Measurements from ENCODE around the gene INSYN2B.

Gene INSYN2B

DNA sequence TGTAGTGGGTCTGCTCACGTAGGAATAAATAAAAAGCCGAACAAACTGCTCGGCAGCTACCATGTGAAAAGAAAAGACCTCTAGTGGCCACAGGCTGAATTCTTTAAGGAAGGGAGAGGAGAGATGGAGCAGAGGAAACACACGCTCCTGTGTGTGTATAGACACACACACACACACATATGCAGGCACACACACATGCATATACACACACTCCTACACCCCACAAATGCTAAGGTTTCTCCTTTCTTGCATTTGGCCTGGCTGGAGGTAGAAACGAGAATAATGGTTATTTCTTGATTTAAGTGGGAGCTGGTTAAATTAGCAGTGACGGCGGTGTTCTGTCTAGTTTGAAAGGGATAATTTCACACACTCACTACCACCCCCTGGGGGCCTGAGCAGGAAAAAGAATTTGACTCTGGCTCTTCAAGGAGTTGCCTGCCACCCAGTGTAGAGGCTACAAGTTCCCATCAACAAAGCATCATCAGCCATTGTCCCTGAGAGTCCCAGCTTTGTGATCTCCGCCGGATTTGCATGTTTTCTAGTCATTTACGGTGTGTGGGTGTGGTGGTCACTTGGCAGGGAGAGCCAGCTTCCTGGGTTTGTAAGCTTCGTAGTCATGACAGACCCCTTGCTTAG, at the start of gene INSYN2B:
Gene INSYN2B (minus strand): TSS at position 78 of the 636 bp plus-strand sequence. CDS start 96,597 bp downstream, outside the sequence.
- peak; percentile 82 for DNase-seq (ENCODE audit: low spot score)

DNA sequence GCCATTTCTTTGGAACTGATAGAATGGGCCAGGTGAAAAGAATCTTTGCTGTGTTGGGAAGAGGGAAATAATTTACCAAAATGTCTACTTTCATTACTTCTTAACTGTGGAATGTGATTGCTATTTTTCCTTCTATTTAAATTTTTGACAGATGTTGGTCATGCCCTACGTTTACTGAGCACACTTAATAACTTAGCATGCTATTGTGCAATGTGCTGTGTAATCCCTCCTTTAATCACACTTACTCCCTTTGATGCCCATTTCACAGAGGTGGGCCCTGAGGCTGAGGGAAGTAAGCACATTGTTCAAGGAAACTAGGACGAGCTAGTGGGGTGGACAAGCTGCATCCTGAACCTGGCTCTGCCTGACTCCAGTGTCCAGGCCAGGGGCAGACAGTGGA, 47.8 kb upstream of the INSYN2B start:
- no peak for DNase-seq (ENCODE audit: low spot score)

DNA sequence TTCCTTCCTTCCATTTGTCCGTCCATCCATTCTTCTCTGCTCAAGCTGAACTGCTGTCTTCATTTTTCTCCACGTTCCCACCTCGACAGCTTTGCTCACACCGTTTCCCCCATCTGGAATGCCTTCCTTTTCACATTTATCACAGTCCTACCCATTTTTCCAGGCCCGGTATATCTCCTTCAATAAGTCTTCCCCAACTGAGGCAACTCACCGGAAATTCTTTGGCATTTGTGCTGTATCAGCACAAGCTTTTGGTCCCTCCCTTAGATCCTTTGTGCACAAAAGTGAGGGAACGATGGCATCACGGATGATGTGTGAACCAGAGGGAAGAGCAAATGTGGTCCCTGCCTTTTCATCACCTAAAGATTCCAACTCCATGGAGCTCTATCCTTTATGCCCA, 45.6 kb upstream of the INSYN2B start:
- no peak for DNase-seq (ENCODE audit: low spot score)

DNA sequence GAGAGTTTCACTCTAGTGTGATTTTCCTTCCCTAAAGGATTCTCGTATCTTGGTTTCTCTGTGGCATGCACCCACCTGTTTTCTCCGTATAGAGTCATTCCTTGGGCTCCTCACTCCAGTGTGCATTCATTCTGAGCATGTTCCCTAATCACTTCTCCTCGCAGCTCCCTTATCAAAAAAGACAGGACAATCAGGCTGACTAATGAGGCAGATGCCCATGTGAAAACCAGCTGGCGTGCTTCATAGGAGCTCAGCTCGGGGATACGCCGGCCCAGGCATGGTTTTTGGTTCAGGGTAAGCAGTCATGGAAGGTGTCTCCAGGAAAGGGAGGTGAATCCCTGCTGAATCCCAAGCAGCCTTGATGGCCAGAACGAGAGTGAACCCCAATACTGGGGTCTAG, 41.2 kb upstream of the INSYN2B start:
- no peak for DNase-seq (ENCODE audit: low spot score)

DNA sequence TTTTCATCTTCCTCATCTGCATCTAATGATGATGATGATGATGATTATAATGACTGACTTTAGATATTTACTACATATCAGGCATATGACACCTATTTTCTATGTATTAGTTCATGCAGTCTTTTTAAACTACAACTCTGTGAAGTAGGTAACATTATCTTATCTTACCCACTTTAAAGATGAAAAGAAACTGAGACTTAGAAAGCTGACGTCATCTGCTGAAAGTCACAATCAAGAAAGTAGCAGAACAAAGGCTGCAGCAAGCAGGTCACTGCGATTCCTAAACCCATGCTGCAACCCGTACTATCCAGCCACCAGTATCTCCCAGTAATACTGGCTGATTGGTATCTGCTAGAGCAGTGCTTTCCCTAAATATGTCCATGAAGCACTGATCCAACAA, 40.1 kb upstream of the INSYN2B start:
- DNase-seq (ENCODE audit: low spot score), result no peak

DNA sequence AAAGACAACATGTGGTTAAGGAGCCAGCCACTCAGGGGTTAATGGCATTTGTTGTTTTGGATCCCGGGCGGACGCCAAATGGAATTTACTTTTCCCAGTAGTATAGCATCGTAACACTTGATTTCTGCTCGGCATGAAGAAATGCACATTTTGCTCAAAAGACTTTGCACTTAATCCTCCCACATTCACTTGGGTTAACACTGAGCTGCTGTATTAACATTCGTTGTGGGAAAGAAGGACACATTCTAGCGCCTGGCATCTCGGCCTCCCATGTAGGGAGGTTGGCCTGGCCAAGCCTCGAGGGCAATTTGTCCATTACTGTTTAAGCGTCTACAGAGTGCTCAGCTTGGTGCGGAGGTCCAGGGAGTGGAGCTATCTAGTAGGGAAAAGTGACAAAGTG, 32.3 kb upstream of the INSYN2B start:
- DNase-seq (ENCODE audit: low spot score), result no peak

DNA sequence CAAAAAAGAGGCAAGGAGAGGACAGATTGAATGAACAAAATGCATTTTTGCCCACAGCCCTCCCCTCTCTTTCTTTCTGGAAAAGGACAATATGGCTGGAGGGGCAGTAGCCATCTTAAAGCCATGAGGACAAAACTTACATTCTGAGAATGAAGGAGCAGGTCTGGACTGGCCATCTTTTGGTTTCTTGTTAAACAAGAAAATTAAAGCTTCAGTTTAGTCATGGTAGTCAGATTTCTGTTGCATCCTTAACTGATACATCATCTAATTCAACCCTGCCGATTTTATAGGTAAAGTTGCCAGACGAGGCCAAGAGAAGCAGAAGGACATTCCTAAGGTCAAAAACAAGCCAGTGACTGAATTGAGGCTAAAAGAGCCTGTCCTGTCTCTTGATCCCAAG, 31.5 kb upstream of the INSYN2B start:
- DNase-seq (ENCODE audit: low spot score), result no peak

DNA sequence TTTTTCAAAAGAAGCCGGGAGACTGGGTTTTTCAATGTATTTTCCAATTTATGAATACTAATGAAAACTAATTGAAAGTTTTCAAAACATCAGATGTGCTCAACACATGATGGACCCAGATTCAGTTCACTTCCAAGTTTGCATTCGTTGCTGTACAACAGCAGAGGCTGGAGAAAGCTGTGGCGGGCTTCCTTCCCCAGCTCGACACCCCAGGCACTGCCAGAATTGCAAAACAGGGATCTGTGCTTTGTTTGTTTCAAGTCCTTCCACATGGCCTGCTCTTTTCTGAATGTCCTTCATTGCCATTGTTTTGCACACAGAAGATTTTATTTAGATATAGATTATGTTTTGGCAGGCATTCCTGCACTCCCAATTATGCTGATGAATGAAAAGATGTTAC, 30.3 kb upstream of the INSYN2B start:
- DNase-seq (ENCODE audit: low spot score), result no peak

DNA sequence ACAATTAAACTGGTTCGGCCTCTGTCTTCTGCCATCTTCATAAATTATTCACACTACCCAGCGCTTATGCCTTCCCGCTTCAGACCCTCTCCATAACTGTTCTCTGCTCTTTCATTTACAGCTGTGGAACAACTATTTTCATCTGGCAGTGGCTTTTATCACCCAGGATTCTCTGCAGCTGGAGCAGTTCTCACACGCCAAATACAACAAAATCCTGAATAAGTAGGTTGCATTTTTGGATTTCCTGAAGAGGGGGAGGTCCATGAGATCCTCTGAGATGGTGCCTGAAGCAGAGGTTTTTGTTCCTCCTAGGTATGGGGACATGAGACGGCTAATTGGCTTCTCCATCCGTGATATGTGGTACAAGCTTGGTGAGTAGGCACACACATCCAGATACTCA, 28.1 kb upstream of the INSYN2B start:
- DNase-seq (ENCODE audit: low spot score), result no peak

DNA sequence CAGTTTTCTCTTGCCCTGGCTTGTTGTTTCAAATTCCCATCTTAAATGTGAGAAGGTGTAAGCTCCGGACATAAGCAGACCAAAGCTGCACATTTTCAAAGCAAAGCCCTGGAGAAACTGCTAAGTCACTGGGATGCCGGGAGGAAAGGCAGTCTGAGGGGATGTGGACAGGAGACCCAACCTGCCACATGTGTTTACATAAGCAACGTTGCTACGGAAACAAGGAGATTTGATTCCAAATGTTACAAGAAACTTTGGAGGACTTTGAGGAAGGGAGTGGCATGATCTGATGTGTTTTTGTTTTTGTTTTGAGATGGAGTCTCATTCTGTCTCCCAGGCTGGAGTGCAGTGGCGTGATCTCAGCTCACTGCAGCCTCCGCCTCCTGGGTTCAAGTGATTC, 25.7 kb upstream of the INSYN2B start:
- DNase-seq (ENCODE audit: low spot score), result no peak

DNA sequence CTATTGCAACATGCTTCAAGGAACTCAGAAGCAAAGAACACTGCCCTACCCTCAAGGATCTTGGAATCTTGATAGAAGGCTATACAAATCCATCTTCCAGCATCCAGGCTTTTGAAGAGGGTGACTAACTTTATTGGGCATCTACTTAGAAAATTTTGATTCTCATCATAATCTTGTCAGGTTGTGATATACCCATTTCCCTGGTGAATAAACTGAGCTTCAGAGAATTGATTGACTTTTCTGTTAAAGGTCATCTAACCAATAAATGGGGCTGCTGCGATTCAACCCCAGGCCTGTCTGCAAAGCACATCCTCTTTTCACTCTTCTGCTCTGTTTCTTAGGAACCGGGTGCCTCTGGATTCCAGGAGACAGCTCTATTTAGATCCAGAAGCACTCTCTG, 19.9 kb upstream of the INSYN2B start:
- no peak for DNase-seq (ENCODE audit: low spot score)

DNA sequence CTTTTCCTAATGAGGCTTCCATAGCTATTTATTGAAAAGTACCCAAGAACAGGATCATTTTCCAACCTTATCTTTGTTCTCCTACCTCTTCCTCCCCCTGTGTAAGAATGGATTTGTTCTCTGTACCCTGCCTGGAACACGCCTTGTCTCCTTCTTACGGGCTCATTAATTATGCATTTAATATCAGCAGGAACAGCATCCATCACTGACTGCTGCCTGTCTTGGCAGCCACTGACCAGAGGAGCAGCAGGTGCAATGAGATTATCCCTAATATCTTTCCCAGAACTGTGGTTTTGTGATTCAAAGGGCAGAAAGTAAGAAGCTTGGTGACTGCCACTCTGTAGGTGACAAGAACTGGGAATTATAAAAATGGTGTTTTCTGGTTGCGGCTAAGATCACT, 19.3 kb upstream of the INSYN2B start:
- no peak for DNase-seq (ENCODE audit: low spot score)

DNA sequence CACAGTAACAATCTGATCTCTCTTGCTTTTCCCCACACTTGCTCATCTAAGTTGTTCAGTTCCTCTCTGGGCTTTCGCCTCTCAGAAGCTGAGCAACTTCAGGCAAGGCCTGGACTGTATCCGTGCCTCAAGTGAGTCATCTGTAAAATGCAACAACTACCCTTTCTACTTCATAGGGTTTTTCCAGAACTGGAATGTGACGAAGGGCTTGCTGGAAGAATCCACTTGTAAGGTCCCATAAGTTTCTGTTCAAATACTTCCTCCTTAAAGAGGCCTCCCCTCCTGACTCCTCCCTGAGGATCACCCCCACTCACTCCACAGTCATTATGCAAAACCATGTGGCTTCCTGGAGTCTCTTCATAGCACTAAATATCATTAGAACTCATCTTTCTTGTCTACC, 17.5 kb upstream of the INSYN2B start:
- DNase-seq (ENCODE audit: low spot score), result no peak

DNA sequence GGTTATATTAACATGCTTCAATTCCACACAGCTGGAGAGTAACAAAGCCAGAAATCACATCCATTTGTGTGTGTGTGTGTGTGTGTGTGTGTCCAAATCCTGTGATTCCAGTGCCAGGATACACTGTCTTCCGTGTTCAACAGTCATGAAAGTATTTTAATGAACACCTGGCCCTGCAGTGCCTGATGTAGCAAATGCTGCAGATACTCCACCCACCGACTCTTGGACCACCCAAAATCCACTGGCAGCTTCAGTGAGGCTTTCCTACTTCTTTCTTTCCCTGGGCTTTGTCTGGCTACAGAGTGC, 13.1 kb upstream of the INSYN2B start:
- no peak for DNase-seq (ENCODE audit: low spot score)

DNA sequence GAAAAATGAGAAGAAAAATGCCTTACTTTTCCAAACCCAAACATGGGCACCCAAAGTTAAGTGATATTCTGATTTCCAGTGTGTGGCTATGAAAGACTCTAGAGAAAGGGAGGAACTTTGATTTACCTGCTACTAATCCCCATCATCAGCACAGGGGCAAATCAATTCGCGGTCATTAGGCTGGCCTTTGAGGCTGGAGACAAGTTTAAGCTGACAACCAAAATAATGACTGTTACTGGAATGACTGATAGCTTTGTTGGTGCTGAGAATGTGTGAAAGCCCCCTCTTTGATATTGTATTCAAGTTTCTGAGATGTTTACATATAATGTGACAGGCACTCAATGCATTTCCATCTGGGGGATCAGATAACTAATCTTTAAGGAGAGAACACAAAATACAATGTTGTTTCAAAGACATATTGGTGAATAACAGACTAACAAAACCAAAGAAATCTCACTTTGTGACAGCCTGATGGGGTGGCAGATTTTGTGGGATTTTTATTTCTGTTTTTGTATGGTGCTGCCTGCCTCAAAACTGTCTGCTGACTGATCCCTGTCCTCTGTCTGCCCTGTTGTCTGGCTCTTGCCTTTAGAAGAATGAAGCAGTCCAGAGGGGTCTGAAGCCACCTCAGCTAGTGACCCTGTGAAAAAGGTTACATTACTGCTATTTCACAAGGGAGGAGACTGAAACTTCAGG, 12.6 kb upstream of the INSYN2B start:
- DNase-seq (ENCODE audit: low spot score), result no peak

DNA sequence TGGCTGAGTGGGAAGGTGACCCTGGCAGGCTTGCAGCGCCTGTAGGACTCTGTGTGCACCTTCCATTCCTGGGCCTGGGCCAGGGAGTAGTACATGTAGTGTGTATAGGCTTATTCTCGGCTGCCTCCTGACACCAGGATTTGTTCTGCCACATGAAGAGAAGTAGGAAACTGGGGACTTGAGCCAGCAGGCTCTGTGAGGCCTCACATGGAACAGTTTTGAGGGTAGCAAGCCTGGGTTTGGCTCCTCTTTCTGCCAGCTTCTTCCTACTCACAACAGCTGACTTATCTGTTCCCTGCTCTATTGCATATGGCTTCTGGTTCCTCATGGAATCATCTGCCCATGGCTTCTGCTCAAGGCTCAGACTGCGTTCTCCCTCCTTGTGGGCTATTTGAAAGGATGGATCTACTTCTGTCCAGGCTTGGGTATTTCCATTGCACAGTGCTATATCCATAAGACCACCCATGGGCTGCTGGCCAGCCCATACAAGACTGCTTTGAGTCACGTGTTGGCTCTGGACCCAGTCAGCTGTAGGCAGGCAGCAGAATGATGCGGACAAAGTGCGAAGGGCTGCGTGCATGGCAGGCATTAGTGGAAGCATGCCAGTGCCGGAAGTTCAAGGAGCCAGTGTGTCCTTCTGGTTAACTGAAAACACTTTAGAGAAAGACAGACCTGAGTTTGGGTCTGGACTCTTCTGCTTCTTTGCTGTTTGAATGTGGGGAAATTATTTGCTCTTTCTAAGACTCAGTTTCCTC, 11.0 kb upstream of the INSYN2B start:
- DNase-seq (ENCODE audit: low spot score), result no peak

DNA sequence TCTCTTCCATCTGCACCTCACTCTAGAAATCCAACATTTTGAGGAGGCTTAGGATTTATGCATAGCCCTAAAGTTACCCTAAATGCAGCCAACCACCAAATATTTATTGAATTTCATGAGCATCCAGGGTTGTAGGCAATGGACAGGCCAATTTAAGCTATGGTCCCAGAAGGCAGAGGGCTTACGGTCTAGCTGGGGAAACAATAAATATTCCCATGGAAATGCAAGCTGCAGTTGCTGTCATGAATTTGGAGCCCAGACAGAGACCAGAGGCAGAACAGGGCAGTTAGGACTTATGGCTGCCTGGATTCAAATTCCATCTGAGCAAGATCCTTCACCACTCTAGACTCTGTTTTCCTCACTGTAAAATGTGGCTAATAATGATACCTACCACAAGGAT, 9.1 kb upstream of the INSYN2B start:
- DNase-seq (ENCODE audit: low spot score), result no peak

DNA sequence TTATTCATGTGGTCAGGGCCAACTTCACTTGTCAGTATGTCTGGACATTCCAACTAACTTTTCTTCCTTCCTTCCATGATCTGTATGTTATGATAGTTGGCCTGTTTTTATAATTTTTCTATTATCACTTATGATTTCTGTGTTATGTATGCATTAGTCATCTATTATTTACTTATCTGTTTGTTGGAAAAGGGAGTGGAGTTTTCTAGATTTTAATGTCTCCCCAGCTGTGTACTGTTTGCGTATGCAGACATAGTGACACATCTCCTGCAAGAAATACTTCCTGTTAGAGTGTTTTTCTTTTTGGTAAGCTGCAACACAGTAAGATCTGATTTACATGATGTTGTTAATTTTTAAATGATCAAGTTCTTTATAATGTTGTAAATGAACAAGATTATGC, 8.7 kb upstream of the INSYN2B start:
- no peak for DNase-seq (ENCODE audit: low spot score)

DNA sequence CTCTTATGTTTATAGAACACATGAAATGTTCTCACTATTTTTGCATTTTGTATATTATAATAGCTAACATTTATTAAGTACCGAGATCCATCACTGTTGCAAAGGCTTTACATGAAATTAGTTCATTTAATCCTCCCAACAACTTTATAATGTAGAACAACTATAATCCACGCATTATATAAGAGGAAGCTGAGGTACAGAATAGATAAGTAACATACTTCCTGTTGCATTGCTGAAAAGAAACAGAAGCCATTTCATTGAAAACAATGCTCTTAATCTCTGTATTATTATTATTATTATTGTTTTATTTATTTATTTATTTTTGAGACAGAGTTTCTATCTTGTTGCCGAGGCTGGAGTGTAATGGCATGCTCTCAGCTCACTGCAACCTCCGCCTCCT, 7.9 kb upstream of the INSYN2B start:
- DNase-seq (ENCODE audit: low spot score), result no peak

DNA sequence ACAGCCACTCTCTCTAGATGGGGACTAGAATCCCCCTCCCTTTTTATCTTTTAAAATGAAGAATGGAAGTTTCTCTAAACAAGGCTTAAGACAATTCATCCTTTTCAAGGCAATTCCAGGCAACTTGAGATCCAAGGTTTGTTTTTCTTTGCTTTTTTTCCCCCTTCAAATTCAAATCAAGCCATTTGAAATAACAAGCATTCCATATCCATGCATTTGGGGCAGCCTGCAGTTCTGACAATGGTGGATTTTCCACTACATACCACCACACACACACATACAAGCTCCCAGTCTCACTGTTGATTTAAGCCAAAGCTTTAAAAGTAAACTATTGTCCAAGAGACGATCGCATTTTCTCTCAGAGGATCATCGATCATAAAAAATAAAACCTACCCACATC, 424 bp downstream of the INSYN2B start:
- DNase-seq (ENCODE audit: low spot score), result no peak

DNA sequence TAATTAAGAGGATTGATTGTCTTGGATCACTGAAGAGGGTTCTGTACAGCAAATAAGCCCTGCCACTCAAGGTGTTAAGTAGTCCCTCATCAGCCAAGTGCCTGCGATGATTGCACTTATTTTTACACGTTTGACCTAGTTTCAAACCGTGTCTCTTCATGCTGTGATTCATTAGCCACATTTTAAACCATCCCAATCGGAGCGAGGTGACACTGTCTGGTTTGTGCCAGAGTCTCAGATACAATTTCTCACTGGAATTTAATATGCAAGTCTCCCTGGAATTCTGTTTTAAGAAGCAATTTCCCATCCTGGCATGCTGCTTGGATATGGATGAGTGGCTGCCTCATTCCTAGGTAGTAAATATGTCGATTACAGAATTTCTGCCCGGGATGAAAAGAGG, 1.6 kb downstream of the INSYN2B start:
- no peak for DNase-seq (ENCODE audit: low spot score)

DNA sequence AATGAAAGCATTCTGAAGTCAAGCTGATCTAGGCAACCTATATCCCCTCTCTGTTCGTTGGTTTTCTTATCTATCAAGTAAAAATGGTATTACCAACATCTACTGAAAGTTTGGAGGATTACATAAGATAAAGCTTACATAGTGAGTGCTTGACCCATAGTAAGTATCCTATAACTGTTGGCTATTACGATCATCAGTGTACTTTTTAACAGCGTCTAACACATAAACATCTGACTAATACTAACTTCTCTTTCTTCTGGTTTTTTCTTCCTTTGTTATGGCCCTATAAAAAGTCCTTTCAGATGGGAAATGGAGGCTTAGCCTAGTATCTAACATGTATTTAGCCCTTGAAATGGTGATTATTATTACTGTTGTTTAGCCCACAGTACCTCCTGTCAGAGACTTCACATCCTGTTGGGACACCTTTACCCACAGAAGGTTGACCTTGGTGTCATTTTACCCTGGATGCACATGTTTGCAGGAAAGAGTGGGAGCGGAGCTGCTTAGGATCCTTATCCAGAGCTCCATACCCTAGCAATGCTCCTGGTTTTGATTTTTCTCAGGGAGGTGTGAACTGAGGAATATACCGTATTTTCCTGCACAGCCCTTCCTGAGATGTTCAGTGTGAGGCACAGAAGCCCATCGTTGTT, 6.0 kb downstream of the INSYN2B start:
- DNase-seq (ENCODE audit: low spot score), result no peak

DNA sequence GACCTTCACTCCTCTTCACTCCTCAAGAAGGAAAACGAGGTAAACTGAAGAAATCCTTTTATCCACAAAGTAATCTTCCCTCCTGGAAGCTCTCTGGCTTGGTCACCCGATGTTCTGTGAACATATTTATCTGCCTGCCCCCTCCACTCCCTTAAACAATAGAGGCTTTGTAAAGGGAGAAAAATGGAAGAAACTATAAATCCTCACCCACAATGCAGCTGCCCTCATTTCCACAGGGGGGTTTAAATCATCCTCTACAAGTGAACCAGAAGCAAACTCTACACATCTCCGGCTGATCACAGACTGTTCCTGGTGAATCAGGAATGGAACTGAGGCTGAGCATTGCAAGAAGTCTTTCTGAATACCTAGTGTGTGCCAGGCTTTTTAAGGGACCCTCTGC, 7.2 kb downstream of the INSYN2B start:
- no peak for DNase-seq (ENCODE audit: low spot score)
